Measurements from ENCODE around the gene HSPA14. TPM values are rescaled to one million over a fixed set of nuclear protein-coding genes. Genes with fewer than 3 reads are reported as not detected.
"Not testable (repeated sequence)": the region's sequence is repeated elsewhere in the genome, so short reads cannot be mapped to it uniquely, and the experiment has no call there.

The HSPA14 gene
- total RNA-seq = 10 to 100 TPM; 21.9 to 23.1 TPM

DNA sequence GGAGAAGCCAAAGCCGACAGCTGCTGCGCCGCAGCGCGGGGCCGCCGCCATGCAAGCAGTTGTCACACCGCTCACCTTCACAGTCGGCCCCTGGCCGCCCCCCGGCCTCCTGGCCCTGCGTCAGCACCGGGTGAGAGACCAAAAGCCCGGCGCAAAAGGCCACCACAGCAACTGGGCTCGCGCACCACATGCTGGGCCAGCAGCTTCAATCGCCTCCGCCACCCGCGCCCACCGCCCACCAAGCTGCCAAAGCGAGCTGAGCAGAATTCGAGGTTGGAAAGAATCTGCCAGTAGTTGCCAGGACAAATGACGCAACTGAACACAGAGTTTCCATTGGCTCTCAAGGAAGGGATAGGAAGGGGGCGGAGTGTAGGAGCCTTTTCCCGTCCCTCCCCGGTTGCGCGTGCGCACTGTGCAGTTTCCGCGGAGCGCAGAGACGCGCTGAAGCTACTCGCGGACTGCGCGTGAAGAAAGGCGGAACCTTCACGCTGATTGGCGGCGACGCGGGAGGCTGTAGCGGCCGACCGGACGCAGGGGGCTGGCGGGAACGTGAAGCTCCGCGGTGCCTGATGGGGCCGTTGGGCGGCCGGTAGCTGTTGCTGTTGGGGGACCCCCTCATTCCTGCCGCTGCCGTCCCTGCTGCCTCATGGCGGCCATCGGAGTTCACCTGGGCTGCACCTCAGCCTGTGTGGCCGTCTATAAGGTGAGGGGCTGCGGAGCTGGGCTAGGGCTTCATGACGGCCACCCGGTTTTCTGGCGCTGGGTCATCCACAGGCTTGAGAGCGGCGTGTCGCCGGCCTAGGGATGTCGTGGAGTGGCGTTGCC lies at the start of gene HSPA14, which contains the start of the genes CDNF and MSANTD7:
HSPA14 (plus strand) TSS at position 550 of the 825 bp plus-strand sequence; CDS start at position 647, 97 bp downstream.
CDNF (minus strand) TSS at position 281 of the 825 bp plus-strand sequence; CDS start at position 190, 91 bp downstream.
MSANTD7 (plus strand) TSS at position 550 of the 825 bp plus-strand sequence. CDS start 3,979 bp downstream, outside the sequence.
- peaks cover 24% of the 10 kb centered on the region for H3K4me1 Mint-ChIP-seq
- H3K4me3 Mint-ChIP-seq = peak within 1 kb of the TSS; percentile 88
- H3K27ac Mint-ChIP-seq = peak within 1 kb of the TSS; percentile 82
- H3K9me3 Mint-ChIP-seq = no peaks in the 10 kb centered on the region
- DNase-seq = peak; percentile 99
- H3K36me3 Mint-ChIP-seq (ENCODE audit: low read depth) = peaks cover 28% of the 10 kb centered on the region
- ChIA-PET CTCF (interaction anchor here (0.9 to 3.1 kb wide), 21 partner anchors 9 to 339 kb away, joined by 3 to 24 read pairs (median 4); partner anchors contain the start of genes DCLRE1C, MEIG1 and SUV39H2), POLR2A (interaction anchor here (0.7 to 3.5 kb wide), 38 partner anchors 10 to 1599 kb away, joined by 3 to 53 read pairs (median 6); partner anchors contain the start of genes DCLRE1C, MEIG1, NMT2 and PTER)
- no peaks in the 10 kb centered on the region for H3K27me3 Mint-ChIP-seq

GRCh38 chr10:14798636-14799035 lies 39.5 kb upstream of the HSPA14 start:
- Mint-ChIP-seq H3K27me3 (peaks cover 12% of the 10 kb centered on the region), H3K4me1 (no peaks in the 10 kb centered on the region), H3K4me3 (no peak overlapping the region), H3K36me3 (ENCODE audit: low read depth) (no peaks in the 10 kb centered on the region), H3K27ac (no peak overlapping the region), H3K9me3 (no peaks in the 10 kb centered on the region)
- ChIA-PET POLR2A (no interaction called here), CTCF (interaction anchor here (1.1 kb wide), 1 partner anchor 8 kb away, joined by 3 read pairs; no protein-coding TSS in a partner anchor)
- no peak for DNase-seq

DNA sequence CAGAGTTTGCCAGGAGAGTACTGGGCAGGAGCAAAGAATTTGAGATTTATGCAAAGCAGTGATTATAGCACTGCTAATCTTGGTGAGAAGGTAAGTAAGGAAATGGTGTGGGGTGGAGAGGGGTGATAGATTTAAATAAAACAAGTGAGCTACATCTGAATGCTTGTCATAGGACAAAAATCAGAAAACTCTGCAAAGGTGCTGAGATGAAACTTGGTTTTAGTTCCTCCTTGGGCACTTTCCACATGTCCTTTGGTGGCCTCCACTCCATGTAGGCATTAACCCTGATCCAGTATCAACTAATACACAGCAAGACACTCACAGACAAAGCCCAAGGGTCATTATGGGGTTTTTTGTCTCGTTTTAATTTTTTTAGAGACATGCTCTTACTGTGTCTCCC lies 37.7 kb upstream of the HSPA14 start:
- no peaks in the 10 kb centered on the region for H3K36me3 Mint-ChIP-seq (ENCODE audit: low read depth)
- DNase-seq = no peak
- ChIA-PET POLR2A (no interaction called here), CTCF (no interaction called here)
- H3K4me1 Mint-ChIP-seq = no peaks in the 10 kb centered on the region
- no peak overlapping the region for H3K27ac Mint-ChIP-seq
- H3K4me3 Mint-ChIP-seq = no peak overlapping the region
- peaks cover 11% of the 10 kb centered on the region for H3K27me3 Mint-ChIP-seq
- no peaks in the 10 kb centered on the region for H3K9me3 Mint-ChIP-seq

DNA sequence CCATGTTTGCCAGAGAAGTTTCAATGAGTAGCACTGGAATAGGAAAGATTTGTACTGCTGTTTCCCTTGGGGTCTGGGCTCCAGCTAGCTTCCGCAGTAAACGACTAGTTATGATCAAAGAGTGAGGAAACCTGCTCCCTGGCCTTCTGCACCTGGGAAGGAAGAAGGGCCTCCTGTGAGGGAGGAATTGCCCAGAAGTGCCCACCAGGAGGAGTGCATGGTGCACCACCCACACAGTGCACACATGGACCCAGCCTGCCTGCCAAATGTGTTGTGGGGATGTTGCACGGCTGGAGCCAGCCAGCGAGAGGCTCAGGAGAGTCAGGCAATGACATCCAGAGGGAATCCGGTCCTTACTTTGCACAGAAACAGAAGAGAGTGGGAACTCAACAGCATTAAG lies 36.4 kb upstream of the HSPA14 start:
- H3K4me3 Mint-ChIP-seq = no peak overlapping the region
- H3K9me3 Mint-ChIP-seq = no peaks in the 10 kb centered on the region
- POLR2A ChIA-PET = no interaction called here
- H3K36me3 Mint-ChIP-seq (ENCODE audit: low read depth) = no peaks in the 10 kb centered on the region
- CTCF ChIA-PET = interaction anchor here (1.0 kb wide), 1 partner anchor 21 kb away, joined by 3 read pairs; no protein-coding TSS in a partner anchor
- peaks cover 11% of the 10 kb centered on the region for H3K27me3 Mint-ChIP-seq
- DNase-seq = no peak
- H3K4me1 Mint-ChIP-seq = no peaks in the 10 kb centered on the region
- H3K27ac Mint-ChIP-seq = no peak overlapping the region

DNA sequence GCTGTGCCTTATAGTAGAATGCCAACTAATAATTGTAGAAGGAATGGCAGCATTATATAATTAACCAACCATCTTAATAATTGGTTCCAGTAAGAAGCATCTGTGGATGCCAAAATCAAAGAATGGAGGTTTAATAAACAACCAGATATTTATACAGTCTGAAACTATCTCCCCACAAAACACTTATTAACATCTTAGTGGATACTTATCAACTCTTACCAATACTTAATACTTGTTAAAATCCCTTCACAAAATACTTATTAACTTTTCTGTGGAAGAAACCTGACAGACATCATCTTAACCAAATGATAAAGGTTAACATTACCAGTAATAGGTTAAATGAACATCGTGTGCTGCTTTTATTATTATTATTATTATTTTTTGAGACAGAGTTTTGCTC lies 34.3 kb upstream of the HSPA14 start:
- Mint-ChIP-seq H3K9me3 (no peaks in the 10 kb centered on the region), H3K36me3 (ENCODE audit: low read depth) (no peaks in the 10 kb centered on the region), H3K4me1 (no peaks in the 10 kb centered on the region), H3K27me3 (peaks cover 9% of the 10 kb centered on the region), H3K27ac (no peak overlapping the region), H3K4me3 (no peak overlapping the region)
- ChIA-PET POLR2A (no interaction called here), CTCF (no interaction called here)
- DNase-seq = no peak

DNA sequence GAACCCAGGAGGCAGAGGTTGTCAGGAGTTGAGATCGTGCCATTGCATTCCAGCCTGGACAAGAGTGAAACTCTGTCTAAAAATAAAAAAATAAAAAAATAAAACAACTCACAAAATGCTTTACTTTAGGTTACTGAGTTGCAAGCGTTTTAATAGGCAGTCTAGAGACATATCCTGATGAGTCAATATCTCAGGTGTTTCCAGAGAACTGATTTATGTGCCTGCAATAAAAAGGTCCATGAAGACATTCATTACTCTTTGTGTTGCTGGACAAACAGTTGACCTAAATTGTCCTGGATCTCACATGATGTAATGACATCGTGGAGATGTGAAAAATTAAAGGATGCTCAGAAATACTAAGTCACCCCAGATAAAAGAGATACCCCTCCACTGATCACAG lies 31.8 kb upstream of the HSPA14 start:
- ChIA-PET POLR2A (no interaction called here), CTCF (no interaction called here)
- Mint-ChIP-seq H3K4me1 (peaks cover under 1% of the 10 kb centered on the region), H3K4me3 (no peak overlapping the region), H3K9me3 (no peaks in the 10 kb centered on the region), H3K27ac (no peak overlapping the region), H3K27me3 (peaks cover 5% of the 10 kb centered on the region), H3K36me3 (ENCODE audit: low read depth) (no peaks in the 10 kb centered on the region)
- no peak for DNase-seq

DNA sequence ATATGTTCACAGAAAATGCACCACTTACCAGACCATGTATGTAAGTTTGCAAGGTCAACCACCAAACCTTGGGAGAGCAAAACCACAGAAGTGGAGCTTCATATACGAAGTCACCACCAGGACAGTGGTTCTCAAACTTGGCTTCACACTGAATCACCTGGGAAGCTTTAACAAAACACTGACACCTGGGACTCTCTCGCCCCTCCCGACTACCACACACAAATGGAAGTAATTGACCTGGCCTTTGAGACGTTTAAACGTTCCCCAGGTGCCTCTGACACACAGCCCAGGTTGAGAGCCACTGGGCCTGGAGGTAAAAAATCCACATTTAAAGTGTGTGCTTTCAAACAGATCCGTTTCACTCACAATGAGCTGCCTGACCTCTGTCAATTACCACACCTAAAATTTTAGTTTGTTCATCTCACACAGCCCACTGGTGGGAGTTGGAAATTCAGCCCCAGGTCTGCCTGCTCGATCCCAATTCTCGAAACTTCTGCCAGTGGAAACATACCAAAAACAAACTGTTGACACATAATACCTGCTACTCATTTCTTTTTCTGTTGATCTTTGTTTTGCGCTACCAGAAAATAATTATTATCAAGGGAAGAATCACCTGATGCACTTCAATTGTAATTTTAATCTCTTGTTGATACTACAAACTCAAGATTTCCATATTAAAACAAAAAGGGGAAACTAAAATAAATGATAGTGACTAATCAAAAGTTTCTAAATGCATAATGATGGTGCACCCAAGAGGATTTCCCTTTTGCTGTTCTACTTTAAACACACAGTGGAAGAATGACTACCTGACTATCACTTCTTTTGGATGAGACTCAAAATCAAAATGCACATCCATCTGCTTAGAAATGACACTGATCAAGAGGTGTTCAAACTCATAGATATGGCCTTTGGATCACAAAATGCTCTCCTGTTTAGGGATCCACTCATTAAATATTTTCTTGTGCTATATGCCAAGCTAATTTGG lies 26.8 kb upstream of the HSPA14 start:
- Mint-ChIP-seq H3K4me1 (peaks cover 17% of the 10 kb centered on the region), H3K4me3 (no peak overlapping the region), H3K27ac (no peak overlapping the region), H3K36me3 (ENCODE audit: low read depth) (no peaks in the 10 kb centered on the region), H3K9me3 (no peaks in the 10 kb centered on the region), H3K27me3 (no peaks in the 10 kb centered on the region)
- POLR2A ChIA-PET = no interaction called here
- no peak for DNase-seq
- CTCF ChIA-PET = no interaction called here

DNA sequence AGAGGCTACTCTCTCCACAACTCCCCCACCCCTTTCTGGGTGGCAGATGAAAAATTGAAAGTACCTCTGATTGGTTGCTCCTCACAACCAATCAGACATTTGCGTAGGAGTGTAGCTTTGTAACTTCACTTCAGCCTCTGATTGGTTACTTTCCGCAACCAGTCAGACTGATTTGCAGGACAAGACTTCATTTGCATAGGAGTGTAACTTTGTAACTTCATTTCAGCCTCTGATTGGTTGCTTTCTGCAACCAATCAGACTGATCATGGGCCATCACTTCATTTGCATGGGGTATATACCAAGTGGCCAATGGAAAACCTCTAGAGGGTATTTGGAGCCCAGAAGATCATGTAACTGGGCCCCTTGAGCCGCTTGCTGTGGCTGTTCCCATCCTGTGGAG lies 25.8 kb upstream of the HSPA14 start:
- CTCF ChIA-PET = no interaction called here
- POLR2A ChIA-PET = no interaction called here
- Mint-ChIP-seq H3K4me1 (peaks cover 17% of the 10 kb centered on the region), H3K27me3 (no peaks in the 10 kb centered on the region), H3K4me3 (no peak overlapping the region), H3K36me3 (ENCODE audit: low read depth) (no peaks in the 10 kb centered on the region), H3K9me3 (no peaks in the 10 kb centered on the region), H3K27ac (no peak overlapping the region)
- no peak for DNase-seq

GRCh38 chr10:14815681-14816080 lies 22.4 kb upstream of the HSPA14 start:
- ChIA-PET CTCF (interaction anchor here (2.2 kb wide), 1 partner anchor 8 kb away, joined by 5 read pairs; no protein-coding TSS in a partner anchor), POLR2A (interaction anchor here (0.7 kb wide), 1 partner anchor 272 kb away, joined by 3 read pairs; no protein-coding TSS in a partner anchor)
- Mint-ChIP-seq H3K27ac (no peak overlapping the region), H3K4me3 (no peak overlapping the region), H3K9me3 (no peaks in the 10 kb centered on the region), H3K27me3 (no peaks in the 10 kb centered on the region), H3K4me1 (peaks cover 18% of the 10 kb centered on the region), H3K36me3 (ENCODE audit: low read depth) (no peaks in the 10 kb centered on the region)
- no peak for DNase-seq

DNA sequence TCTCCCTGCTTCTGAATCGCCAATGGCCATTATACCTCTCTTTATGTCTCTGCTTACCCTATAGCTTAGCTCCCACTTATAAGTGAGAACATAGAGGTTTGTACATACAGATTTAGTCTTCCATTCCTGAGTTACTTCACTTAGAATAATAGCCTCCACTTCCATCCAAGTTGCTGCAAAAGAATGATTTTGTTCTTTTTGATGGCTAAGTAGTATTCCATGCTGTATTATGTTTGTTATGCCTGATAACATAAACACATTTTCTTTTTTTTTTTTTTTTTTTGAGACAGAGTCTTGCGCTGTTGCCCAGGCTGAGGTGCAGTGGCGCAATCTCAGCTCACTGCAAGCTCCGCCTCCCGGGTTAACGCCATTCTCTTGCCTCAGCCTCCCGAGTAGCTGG lies 21.4 kb upstream of the HSPA14 start:
- H3K9me3 Mint-ChIP-seq; DNase-seq; H3K27ac Mint-ChIP-seq; POLR2A ChIA-PET; H3K27me3 Mint-ChIP-seq; CTCF ChIA-PET; H3K36me3 Mint-ChIP-seq (ENCODE audit: low read depth); H3K4me3 Mint-ChIP-seq: not testable (repeated sequence)
- H3K4me1 Mint-ChIP-seq = peaks cover 18% of the 10 kb centered on the region

DNA sequence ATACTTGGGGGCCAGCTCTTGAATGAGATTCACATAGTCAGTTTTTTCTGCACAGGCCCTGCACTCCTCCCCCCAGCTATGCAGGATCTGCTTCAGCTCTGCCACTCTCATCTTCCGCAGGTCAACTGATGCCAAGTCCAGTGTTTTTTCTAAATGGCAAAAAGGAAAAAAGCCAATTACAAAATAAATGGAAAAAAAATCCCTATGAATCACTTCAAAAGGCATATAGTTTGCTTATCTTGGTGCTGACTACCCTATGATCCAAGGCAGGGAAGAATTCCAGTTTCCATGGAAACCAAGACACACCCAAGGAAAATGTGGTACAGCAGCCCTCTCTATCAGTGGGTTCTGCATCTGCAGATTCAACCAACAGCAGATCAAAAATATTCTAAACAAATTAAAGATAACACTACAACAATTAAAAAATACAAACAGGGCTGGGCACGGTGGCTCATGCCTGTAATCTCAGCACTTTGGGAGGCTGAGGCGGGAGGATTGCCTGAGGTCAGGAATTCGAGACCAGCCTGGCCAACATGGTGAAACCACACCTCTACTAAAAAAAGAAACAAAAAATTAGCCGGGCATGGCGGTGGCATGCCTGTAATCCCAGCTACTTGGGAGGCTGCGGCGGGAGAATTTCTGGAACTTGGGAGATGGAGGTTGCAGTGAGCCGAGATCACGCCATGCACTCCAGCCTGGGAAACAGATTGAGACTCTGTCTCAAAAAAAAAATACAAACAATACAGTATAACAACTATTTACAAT lies 17.9 kb upstream of the HSPA14 start:
- peaks cover 1% of the 10 kb centered on the region for H3K27me3 Mint-ChIP-seq
- CTCF ChIA-PET = interaction anchor here (1.5 kb wide), 1 partner anchor 18 kb away, joined by 5 read pairs; the partner anchor contains the start of genes CDNF, HSPA14 and MSANTD7
- H3K4me1 Mint-ChIP-seq = peaks cover 5% of the 10 kb centered on the region
- no peak overlapping the region for H3K4me3 Mint-ChIP-seq
- no peaks in the 10 kb centered on the region for H3K9me3 Mint-ChIP-seq
- H3K27ac Mint-ChIP-seq = no peak overlapping the region
- POLR2A ChIA-PET = interaction anchor here (0.9 kb wide), 1 partner anchor 17 kb away, joined by 5 read pairs; the partner anchor contains the start of genes CDNF, HSPA14 and MSANTD7
- no peak for DNase-seq
- no peaks in the 10 kb centered on the region for H3K36me3 Mint-ChIP-seq (ENCODE audit: low read depth)

DNA sequence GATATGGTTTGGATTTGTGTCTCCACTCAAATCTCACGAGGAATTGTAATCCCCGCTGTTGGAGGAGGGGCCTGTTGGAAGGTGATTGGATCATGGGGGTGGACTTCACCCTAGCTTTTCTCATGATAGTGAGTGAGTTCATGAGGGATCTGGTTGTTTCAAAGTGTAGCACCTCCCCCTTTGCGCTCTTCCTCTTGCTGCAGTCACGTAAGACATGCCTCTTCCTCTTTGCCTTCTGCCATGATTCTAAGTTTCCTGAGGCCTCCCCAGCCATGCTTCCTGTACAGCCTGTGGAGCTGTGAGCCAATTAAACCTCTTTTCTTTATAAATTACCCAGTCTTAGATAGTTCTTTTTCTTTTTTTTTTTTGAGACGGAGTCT lies 17.3 kb upstream of the HSPA14 start:
- H3K27ac Mint-ChIP-seq = no peak overlapping the region
- peaks cover 5% of the 10 kb centered on the region for H3K4me1 Mint-ChIP-seq
- ChIA-PET CTCF (interaction anchor here (0.9 kb wide), 1 partner anchor 284 kb away, joined by 3 read pairs; no protein-coding TSS in a partner anchor), POLR2A (no interaction called here)
- H3K27me3 Mint-ChIP-seq = peaks cover 5% of the 10 kb centered on the region
- no peak for DNase-seq
- H3K4me3 Mint-ChIP-seq = no peak overlapping the region
- no peaks in the 10 kb centered on the region for H3K36me3 Mint-ChIP-seq (ENCODE audit: low read depth)
- H3K9me3 Mint-ChIP-seq = no peaks in the 10 kb centered on the region
